GM23338 (cell line): Measurements from ENCODE around the gene LARGE1. TPM values are rescaled to one million over a fixed set of nuclear protein-coding genes. Genes with fewer than 3 reads are reported as not detected.

Source experiments
- ATAC-seq: fragments of 200-7000 bp; cut with Tn5 transposase; 3 replicates; pipeline ENCODE4 v1.9.1; 2020
- DNase-seq: peaks from one replicate; pipeline ENCODE4 v3.0.0-alpha.2; 2015; ENCODE audit warnings: low spot score
- H2AFZ ChIP-seq: fragments of 200-600 bp; sonication (generic); 2 replicates; pipeline ENCODE4 v1.8.0; 2016; ENCODE audit warnings: antibody characterized with exemption, mild to moderate bottlenecking, moderate library complexity
- H3F3A ChIP-seq: fragments of 200-600 bp; sonication (generic); replicated peaks from 2 replicates; pipeline ENCODE4 v1.8.0; 2017; ENCODE audit warnings: antibody characterized with exemption, mixed run types, low read depth
- H3K27ac ChIP-seq: fragments of 200-600 bp; sonication (generic); 2 replicates; pipeline ENCODE4 v1.6.1; 2016; ENCODE audit warnings: low read depth
- H3K27me3 ChIP-seq: fragments of 200-600 bp; sonication (generic); 2 replicates; pipeline ENCODE4 v1.8.0; 2016; ENCODE audit warnings: mild to moderate bottlenecking, mixed run types, moderate library complexity; ENCODE audit not compliant: insufficient read depth
- H3K36me3 ChIP-seq: fragments of 200-600 bp; sonication (generic); 2 replicates; pipeline ENCODE4 v1.8.0; 2016; ENCODE audit warnings: mild to moderate bottlenecking; ENCODE audit not compliant: insufficient read depth
- H3K4me1 ChIP-seq: fragments of 200-600 bp; sonication (generic); 2 replicates; pipeline ENCODE4 v1.8.0; 2016; ENCODE audit warnings: mild to moderate bottlenecking, moderate library complexity; ENCODE audit not compliant: insufficient read depth
- H3K4me2 ChIP-seq: fragments of 200-600 bp; sonication (generic); 2 replicates; pipeline ENCODE4 v1.7.1; 2017; ENCODE audit warnings: mixed run types
- H3K4me3 ChIP-seq: fragments of 200-600 bp; sonication (generic); 2 replicates; pipeline ENCODE4 v1.6.1; 2016; ENCODE audit warnings: mixed run types
- H3K79me2 ChIP-seq: fragments of 200-600 bp; sonication (generic); replicated peaks from 2 replicates; pipeline ENCODE4 v1.8.0; 2017; ENCODE audit warnings: mild to moderate bottlenecking; ENCODE audit not compliant: insufficient read depth
- H3K9me2 ChIP-seq: fragments of 200-600 bp; sonication (generic); 2 replicates; pipeline ENCODE4 v1.8.0; 2017; ENCODE audit not compliant: insufficient read depth
- H4K20me1 ChIP-seq: fragments of 200-600 bp; sonication (generic); replicated peaks from 2 replicates; pipeline ENCODE4 v1.8.0; 2017; ENCODE audit warnings: mild to moderate bottlenecking; ENCODE audit not compliant: insufficient read depth
- H3K27ac Mint-ChIP-seq: 2 replicates; pipeline ENCODE4 v1.8.0; 2020; ENCODE audit warnings: inconsistent platforms, mild to moderate bottlenecking, moderate library complexity, mixed read lengths
- H3K27me3 Mint-ChIP-seq: 3 replicates; pipeline ENCODE4 v1.8.0; 2022; ENCODE audit warnings: low read depth, mild to moderate bottlenecking, moderate library complexity, mixed read lengths, inconsistent platforms; ENCODE audit not compliant: insufficient read depth, poor library complexity
- H3K36me3 Mint-ChIP-seq: 3 replicates; pipeline ENCODE4 v1.8.0; 2021; ENCODE audit warnings: low read depth, mild to moderate bottlenecking, inconsistent platforms, moderate library complexity, mixed read lengths
- H3K4me1 Mint-ChIP-seq: 3 replicates; pipeline ENCODE4 v1.8.0; 2020; ENCODE audit warnings: mild to moderate bottlenecking, inconsistent platforms, mixed read lengths
- H3K4me3 Mint-ChIP-seq: 3 replicates; pipeline ENCODE4 v1.8.0; 2021; ENCODE audit warnings: moderate library complexity, mild to moderate bottlenecking, inconsistent platforms, mixed read lengths
- H3K9me3 Mint-ChIP-seq: 3 replicates; pipeline ENCODE4 v1.8.0; 2020; ENCODE audit warnings: moderate library complexity, mild to moderate bottlenecking, inconsistent platforms, mixed read lengths
- CREB1 ChIP-seq: fragments of 250-450 bp; sonication (Bioruptor Pico); IDR thresholded peaks from 2 replicates; pipeline ENCODE4 v1.5.0; 2020; ENCODE audit warnings: low read depth, mild to moderate bottlenecking, moderate library complexity
- CTCF ChIP-seq, 2 experiments: fragments of 200-600 bp in 1 of 2; sonication (generic) in 1 of 2; conservative IDR thresholded peaks; 2 replicates each; pipeline versions ENCODE4 v1.5.1 to v1.6.1; 2016 to 2017; ENCODE audit warnings: antibody characterized with exemption in 2 of 2, low read depth in 2 of 2, mild to moderate bottlenecking in 2 of 2, moderate library complexity in 1 of 2
- ETS1 ChIP-seq: IDR thresholded peaks from 2 replicates; pipeline ENCODE4 v1.6.1; 2016; ENCODE audit warnings: antibody characterized with exemption
- JUNB ChIP-seq: IDR thresholded peaks from one replicate; pipeline ENCODE4 v1.6.1; 2016; ENCODE audit warnings: antibody characterized with exemption; ENCODE audit not compliant: unreplicated experiment
- NANOG ChIP-seq: IDR thresholded peaks from 2 replicates; pipeline ENCODE4 v1.6.1; 2016; ENCODE audit warnings: antibody characterized with exemption, borderline replicate concordance
- POLR2AphosphoS5 ChIP-seq: IDR thresholded peaks from 2 replicates; pipeline ENCODE4 v1.6.1; 2016; ENCODE audit warnings: antibody characterized with exemption, low read depth
- STAT1 ChIP-seq: IDR thresholded peaks from one replicate; pipeline ENCODE4 v1.6.1; 2016; ENCODE audit warnings: antibody characterized with exemption; ENCODE audit not compliant: unreplicated experiment
- ZNF114 ChIP-seq: fragments of 250-450 bp; sonication (Bioruptor Pico); IDR thresholded peaks from 2 replicates; pipeline ENCODE4 v1.5.0; 2020; ENCODE audit warnings: mild to moderate bottlenecking, moderate library complexity
- ZNF331 ChIP-seq: fragments of 250-450 bp; sonication (Bioruptor Pico); IDR thresholded peaks from 2 replicates; pipeline ENCODE4 v1.5.0; 2020; ENCODE audit warnings: low read depth, mild to moderate bottlenecking, moderate library complexity
- polyA plus RNA-seq: library from polyadenylated mRNA; unstranded; fragments of >200 nt; fragmentation: Nextera tagmentation; extraction: Ambion mirVana; gene quantifications from 2 replicates; pipeline ENCODE4 v1.2.1, GENCODE V29; 2016
- total RNA-seq: library from RNA; depleted of rRNA; stranded (reverse); fragments of >200 nt; shearing (Covaris generic); gene quantifications from 2 replicates; pipeline ENCODE4 v1.2.3, GENCODE V29; 2014
- TF ChIP-seq, protein P1 (sequence below): IDR thresholded peaks from one replicate; pipeline ENCODE4 v1.6.1; 2018; ENCODE audit warnings: antibody characterized with exemption; ENCODE audit not compliant: unreplicated experiment

Gene LARGE1
- total and polyA plus RNA-seq, 2 experiments from 2014 or later = 12.8 to 75.6 TPM

DNA sequence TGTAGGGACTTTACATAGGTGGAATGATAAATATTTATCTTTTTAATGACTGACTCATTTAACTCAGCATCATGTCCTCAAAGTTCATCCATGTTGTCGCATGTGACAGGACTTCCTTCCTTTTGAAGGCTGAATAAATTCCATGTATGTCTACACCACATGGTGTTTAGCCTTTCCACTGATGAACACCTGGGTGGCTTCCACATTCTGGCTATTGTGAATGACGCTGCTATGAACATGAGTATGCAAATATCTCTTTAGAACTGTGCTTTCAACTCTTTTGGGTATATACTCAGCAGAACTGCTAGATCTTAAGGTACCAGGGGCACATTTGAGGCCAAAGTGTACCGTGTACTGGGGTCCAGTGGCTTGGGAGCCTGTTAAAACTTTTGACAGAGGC is 24.1 kb downstream of the LARGE1 start:
- H3K4me3 Mint-ChIP-seq = peak overlapping the region; percentile 56; the same call in 2 of the 3 replicates
- peaks cover 13% of the 10 kb centered on the region for H3K27me3 Mint-ChIP-seq

GRCh38 chr22:33895444-33895843 is 24.8 kb downstream of the LARGE1 start:
- Mint-ChIP-seq H3K4me1 (peaks cover 96% of the 10 kb centered on the region), H3K27me3 (peaks cover 15% of the 10 kb centered on the region), H3K9me3 (peaks cover 9% of the 10 kb centered on the region), H3K36me3 (peaks cover 23% of the 10 kb centered on the region), H3K4me3 (no peak overlapping the region), H3K27ac (no peak overlapping the region; the same call in 1 of the 2 replicates)
- Histone ChIP-seq H3K36me3 (no peaks in the 10 kb centered on the region), H4K20me1 (peaks cover 22% of the 10 kb centered on the region), H3K9me2 (no peaks in the 10 kb centered on the region), H3F3A (peaks cover 36% of the 10 kb centered on the region; the same call in 1 of the 2 replicates), H3K4me3 (no peak overlapping the region), H3K27me3 (no peaks in the 10 kb centered on the region), H2AFZ (no peak overlapping the region), H3K4me2 (peak overlapping the region; percentile 60; the same call in 1 of the 2 replicates), H3K79me2 (peaks cover 85% of the 10 kb centered on the region), H3K4me1 (peaks cover 87% of the 10 kb centered on the region), H3K27ac (peak overlapping the region; percentile 97)
- no peak for TF ChIP-seq NANOG
- TF ChIP-seq CTCF (conservative IDR thresholded peaks at IDR 0.05; ENCODE audit: low read depth in 2 of 2) = no peak
- no peak for TF ChIP-seq JUNB
- TF ChIP-seq ZNF114 (CRISPR knock-in tag) = no peak
- TF ChIP-seq, protein P1, sequence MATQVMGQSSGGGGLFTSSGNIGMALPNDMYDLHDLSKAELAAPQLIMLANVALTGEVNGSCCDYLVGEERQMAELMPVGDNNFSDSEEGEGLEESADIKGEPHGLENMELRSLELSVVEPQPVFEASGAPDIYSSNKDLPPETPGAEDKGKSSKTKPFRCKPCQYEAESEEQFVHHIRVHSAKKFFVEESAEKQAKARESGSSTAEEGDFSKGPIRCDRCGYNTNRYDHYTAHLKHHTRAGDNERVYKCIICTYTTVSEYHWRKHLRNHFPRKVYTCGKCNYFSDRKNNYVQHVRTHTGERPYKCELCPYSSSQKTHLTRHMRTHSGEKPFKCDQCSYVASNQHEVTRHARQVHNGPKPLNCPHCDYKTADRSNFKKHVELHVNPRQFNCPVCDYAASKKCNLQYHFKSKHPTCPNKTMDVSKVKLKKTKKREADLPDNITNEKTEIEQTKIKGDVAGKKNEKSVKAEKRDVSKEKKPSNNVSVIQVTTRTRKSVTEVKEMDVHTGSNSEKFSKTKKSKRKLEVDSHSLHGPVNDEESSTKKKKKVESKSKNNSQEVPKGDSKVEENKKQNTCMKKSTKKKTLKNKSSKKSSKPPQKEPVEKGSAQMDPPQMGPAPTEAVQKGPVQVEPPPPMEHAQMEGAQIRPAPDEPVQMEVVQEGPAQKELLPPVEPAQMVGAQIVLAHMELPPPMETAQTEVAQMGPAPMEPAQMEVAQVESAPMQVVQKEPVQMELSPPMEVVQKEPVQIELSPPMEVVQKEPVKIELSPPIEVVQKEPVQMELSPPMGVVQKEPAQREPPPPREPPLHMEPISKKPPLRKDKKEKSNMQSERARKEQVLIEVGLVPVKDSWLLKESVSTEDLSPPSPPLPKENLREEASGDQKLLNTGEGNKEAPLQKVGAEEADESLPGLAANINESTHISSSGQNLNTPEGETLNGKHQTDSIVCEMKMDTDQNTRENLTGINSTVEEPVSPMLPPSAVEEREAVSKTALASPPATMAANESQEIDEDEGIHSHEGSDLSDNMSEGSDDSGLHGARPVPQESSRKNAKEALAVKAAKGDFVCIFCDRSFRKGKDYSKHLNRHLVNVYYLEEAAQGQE = no peak
- TF ChIP-seq STAT1 = no peak
- TF ChIP-seq ETS1 = no peak
- TF ChIP-seq ZNF331 = no peak
- DNase-seq = no peak
- no peak for ATAC-seq

More for the DNA sequence above, 24.1 kb downstream of the LARGE1 start:
- Mint-ChIP-seq H3K27ac (peak overlapping the region; percentile 97), H3K9me3 (peaks cover 9% of the 10 kb centered on the region), H3K36me3 (peaks cover 23% of the 10 kb centered on the region), H3K4me1 (peaks cover 96% of the 10 kb centered on the region)
- H3K4me3 ChIP-seq = peak overlapping the region; percentile 30
- H3K4me2 ChIP-seq = peak overlapping the region; percentile 60
- no peaks in the 10 kb centered on the region for H3K36me3 ChIP-seq
- peaks cover 85% of the 10 kb centered on the region for H3K79me2 ChIP-seq
- H3K27me3 ChIP-seq = no peaks in the 10 kb centered on the region
- H3K9me2 ChIP-seq = no peaks in the 10 kb centered on the region
- DNase-seq (no peak), ATAC-seq (no peak)
- TF ChIP-seq CREB1 (CRISPR knock-in tag) = no peak
- no peak for TF ChIP-seq POLR2AphosphoS5
- no peak for TF ChIP-seq NANOG
- no peak overlapping the region for H2AFZ ChIP-seq
- H3K4me1 ChIP-seq = peaks cover 87% of the 10 kb centered on the region
- peak overlapping the region; percentile 97 for H3K27ac ChIP-seq
- peaks cover 36% of the 10 kb centered on the region; the same call in 1 of the 2 replicates for H3F3A ChIP-seq
- H4K20me1 ChIP-seq = peaks cover 16% of the 10 kb centered on the region
